ENCODE measurements around the gene HTRA3. TPM values are rescaled to one million over a fixed set of nuclear protein-coding genes. Genes with fewer than 3 reads are reported as not detected.
A peak's percentile ranks its signal among the peaks of the same experiment; 100 is the strongest.

Gene HTRA3
- total RNA-seq, 4 donors from 2014 or later: 1.8 to 13.0 (median 6.6) TPM

- no peaks in the 10 kb centered on the region for H3K36me3 ChIP-seq
- no peak overlapping the region for H3K4me3 ChIP-seq
- H3K27ac ChIP-seq: peak overlapping the region in 1 of 4 donors; percentile 42
- DNase-seq: no peak
- H3K4me1 ChIP-seq: peaks cover 8 to 69% (median 36%) of the 10 kb centered on the region in 3 donors
- H3K9me3 ChIP-seq: no peaks in the 10 kb centered on the region
- H3K27me3 ChIP-seq: no peaks in the 10 kb centered on the region
- WGBS, 2 donors: 75 to 88% methylated on average over 11 to 14 of the region's 22 CpGs
- intact Hi-C loops (cut with DNase I): no loop called here
- TF ChIP-seq CTCF (IDR thresholded peaks at IDR 0.05): no peak
- TF ChIP-seq POLR2A (IDR thresholded peaks at IDR 0.05): no peak
These were observed 10.0 kb downstream of the HTRA3 start for GRCh38 chr4:8279321-8280157.

- WGBS, 2 donors: 81 to 96% methylated on average over 7 to 13 of the region's 25 CpGs
- H3K36me3 ChIP-seq: no peaks in the 10 kb centered on the region
- H3K9me3 ChIP-seq: no peaks in the 10 kb centered on the region
- H3K4me3 ChIP-seq: no peak overlapping the region
- intact Hi-C loops (cut with DNase I): no loop called here
- no peak for TF ChIP-seq POLR2A (IDR thresholded peaks at IDR 0.05)
- no peak for TF ChIP-seq CTCF (IDR thresholded peaks at IDR 0.05)
- H3K27ac ChIP-seq: peak overlapping the region in 2 of 4 donors; percentile 42 to 61
- no peak for DNase-seq
- no peaks in the 10 kb centered on the region for H3K27me3 ChIP-seq
- peaks cover 8 to 61% (median 33%) of the 10 kb centered on the region in 3 donors for H3K4me1 ChIP-seq
These were observed 10.8 kb downstream of the HTRA3 start for GRCh38 chr4:8280158-8280875.

- peak overlapping the region in 2 of 4 donors; percentile 42 to 61 for H3K27ac ChIP-seq
- H3K27me3 ChIP-seq: no peaks in the 10 kb centered on the region
- 80 to 88% methylated on average over 2 to 11 of the region's 15 CpGs for WGBS, 2 donors
- no peak overlapping the region for H3K4me3 ChIP-seq
- DNase-seq: no peak
- H3K9me3 ChIP-seq: no peaks in the 10 kb centered on the region
- H3K4me1 ChIP-seq: peaks cover 8 to 54% (median 27%) of the 10 kb centered on the region in 3 donors
- no peak for TF ChIP-seq CTCF (IDR thresholded peaks at IDR 0.05)
- TF ChIP-seq POLR2A (IDR thresholded peaks at IDR 0.05): no peak
- H3K36me3 ChIP-seq: no peaks in the 10 kb centered on the region
- intact Hi-C loops (cut with DNase I): no loop called here
These were observed 11.4 kb downstream of the HTRA3 start for GRCh38 chr4:8280876-8281440.

- Histone ChIP-seq H3K4me1 (peaks cover 3 to 48% (median 21%) of the 10 kb centered on the region in 3 donors), H3K27me3 (no peaks in the 10 kb centered on the region), H3K4me3 (no peak overlapping the region), H3K36me3 (no peaks in the 10 kb centered on the region), H3K27ac (peak overlapping the region in 3 of 4 donors; percentile 32 to 61 (median 42)), H3K9me3 (no peaks in the 10 kb centered on the region)
- 30 to 38% methylated on average over 2 to 5 of the region's 19 CpGs for WGBS, 2 donors
- TF ChIP-seq POLR2A (IDR thresholded peaks at IDR 0.05): no peak
- no peak for TF ChIP-seq CTCF (IDR thresholded peaks at IDR 0.05)
- no peak for DNase-seq
- intact Hi-C loops (cut with DNase I): no loop called here
These were observed 12.1 kb downstream of the HTRA3 start for GRCh38 chr4:8281519-8282133.

Measured in esophagus squamous epithelium (tissue), 5 donors.